ENCODE data around the gene CFAP157. TPM values are rescaled to one million over a fixed set of nuclear protein-coding genes. Genes with fewer than 3 reads are reported as not detected.
A peak's percentile ranks its signal among the peaks of the same experiment; 100 is the strongest.

Gene CFAP157
- total RNA-seq, 8 experiments from 2014 or later: 0.87 to 9.0 (median 1.9) TPM

GRCh38 chr9:127722055-127722745, 15.4 kb downstream of the CFAP157 start:
- H3K27ac ChIP-seq: no peak overlapping the region
- no peaks in the 10 kb centered on the region for H3K4me1 ChIP-seq (replicated peaks in 1 of 2)
- in situ Hi-C loops (cut with MboI; ENCODE audit: low pct_unique_long_range_greater_than_20kb in 2 of 9, low sequenced_read_pairs in 9 of 9, unreplicated experiment in 9 of 9): no loop called here
- no peak for ATAC-seq (replicated peaks in 6 of 8)
- no peak overlapping the region for H3K4me3 ChIP-seq
- 17 to 100% (median 80%) methylated on average over 1 to 3 of the region's 12 CpGs; no CpG with 5 or more reads in 3 of the 10 experiments for WGBS, 10 experiments

GRCh38 chr9:127723013-127723412, 16.2 kb downstream of the CFAP157 start:
- 87 to 96% (median 95%) methylated on average over 2 to 4 of the region's 13 CpGs; no CpG with 5 or more reads in 6 of the 10 experiments for WGBS, 10 experiments
- no peak for ATAC-seq (replicated peaks in 6 of 8)
- Histone ChIP-seq H3K27ac (no peak overlapping the region), H3K4me3 (no peak overlapping the region), H3K4me1 (replicated peaks in 1 of 2) (no peaks in the 10 kb centered on the region)
- in situ Hi-C loops (cut with MboI; ENCODE audit: low pct_unique_long_range_greater_than_20kb in 2 of 9, low sequenced_read_pairs in 9 of 9, unreplicated experiment in 9 of 9): no loop called here

DNA sequence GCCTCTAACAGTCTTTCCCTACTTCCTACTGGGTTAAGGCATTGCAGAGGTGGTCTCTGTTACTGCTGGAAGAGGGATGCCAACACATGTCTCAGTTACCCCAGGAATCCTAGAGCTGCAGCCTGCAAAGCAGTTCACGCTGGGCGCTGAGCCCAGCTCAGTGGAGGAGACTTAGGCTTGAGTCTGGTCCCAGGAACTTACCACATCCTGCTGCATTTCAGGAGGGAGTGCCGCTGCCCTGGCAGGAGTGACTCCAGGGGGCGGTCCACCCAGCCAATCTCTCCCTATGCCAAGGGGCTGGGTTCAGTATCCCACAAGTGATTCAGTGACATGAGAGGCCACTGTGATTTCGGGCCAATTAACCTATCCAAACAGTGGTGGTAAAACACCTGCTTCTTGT, 16.7 kb downstream of the CFAP157 start:
- 17 to 95% (median 88%) methylated on average over 2 to 3 of the region's 5 CpGs; no CpG with 5 or more reads in 5 of the 10 experiments for WGBS, 10 experiments
- ATAC-seq (replicated peaks in 6 of 8): peak in 1 of 8 experiments; percentile 13
- H3K27ac ChIP-seq: no peak overlapping the region
- in situ Hi-C loops (cut with MboI; ENCODE audit: low pct_unique_long_range_greater_than_20kb in 2 of 9, low sequenced_read_pairs in 9 of 9, unreplicated experiment in 9 of 9): no loop called here
- H3K4me1 ChIP-seq (replicated peaks in 1 of 2): no peaks in the 10 kb centered on the region
- no peak overlapping the region for H3K4me3 ChIP-seq

DNA sequence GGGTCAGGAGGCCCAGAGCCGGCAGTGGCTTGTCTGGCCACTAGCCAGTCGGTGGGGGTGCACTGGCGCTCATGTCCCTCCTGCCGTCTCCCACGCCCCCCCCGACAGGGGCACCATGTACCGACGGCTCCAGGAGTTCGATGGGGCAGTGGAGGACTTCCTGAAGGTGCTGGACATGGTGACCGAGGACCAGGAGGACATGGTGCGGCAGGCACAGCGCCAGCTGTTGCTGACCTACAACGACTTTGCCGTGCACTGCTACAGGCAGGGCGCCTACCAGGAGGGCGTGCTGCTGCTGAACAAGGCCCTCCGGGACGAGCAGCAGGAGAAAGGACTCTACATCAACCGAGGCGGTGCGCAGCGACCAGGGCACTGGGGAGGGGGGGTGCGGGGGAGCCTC, 17.2 kb downstream of the CFAP157 start:
- Histone ChIP-seq H3K4me3 (no peak overlapping the region), H3K27ac (no peak overlapping the region), H3K4me1 (replicated peaks in 1 of 2) (no peaks in the 10 kb centered on the region)
- no CpG with 5 or more reads among the region's 23 CpGs for WGBS, 10 experiments
- in situ Hi-C loops (cut with MboI; ENCODE audit: low pct_unique_long_range_greater_than_20kb in 2 of 9, low sequenced_read_pairs in 9 of 9, unreplicated experiment in 9 of 9): no loop called here
- no peak for ATAC-seq (replicated peaks in 6 of 8)

GRCh38 chr9:127726871-127727270, 20.1 kb downstream of the CFAP157 start:
- H3K27ac ChIP-seq: no peak overlapping the region
- H3K4me3 ChIP-seq: no peak overlapping the region
- ATAC-seq (replicated peaks in 6 of 8): no peak
- H3K4me1 ChIP-seq (replicated peaks in 1 of 2): no peaks in the 10 kb centered on the region
- in situ Hi-C loops (cut with MboI; ENCODE audit: low pct_unique_long_range_greater_than_20kb in 2 of 9, low sequenced_read_pairs in 9 of 9, unreplicated experiment in 9 of 9): loop anchor here in 1 of 9 experiments (25.0 kb wide), 1 partner anchor 140 kb away; no protein-coding TSS in a partner anchor
- WGBS, 10 experiments: 50 to 94% (median 87%) methylated on average over 2 to 3 of the region's 8 CpGs; no CpG with 5 or more reads in 7 of the 10 experiments

GRCh38 chr9:127728808-127729207, 22.0 kb downstream of the CFAP157 start:
- ATAC-seq (replicated peaks in 6 of 8): no peak
- Histone ChIP-seq H3K27ac (no peak overlapping the region), H3K4me1 (replicated peaks in 1 of 2) (no peaks in the 10 kb centered on the region), H3K4me3 (no peak overlapping the region)
- in situ Hi-C loops (cut with MboI; ENCODE audit: low pct_unique_long_range_greater_than_20kb in 2 of 9, low sequenced_read_pairs in 9 of 9, unreplicated experiment in 9 of 9): loop anchor here in 1 of 9 experiments (25.0 kb wide), 1 partner anchor 142 kb away; no protein-coding TSS in a partner anchor
- WGBS, 10 experiments: 40 to 93% methylated on average over 1 to 3 of the region's 8 CpGs; no CpG with 5 or more reads in 8 of the 10 experiments

DNA sequence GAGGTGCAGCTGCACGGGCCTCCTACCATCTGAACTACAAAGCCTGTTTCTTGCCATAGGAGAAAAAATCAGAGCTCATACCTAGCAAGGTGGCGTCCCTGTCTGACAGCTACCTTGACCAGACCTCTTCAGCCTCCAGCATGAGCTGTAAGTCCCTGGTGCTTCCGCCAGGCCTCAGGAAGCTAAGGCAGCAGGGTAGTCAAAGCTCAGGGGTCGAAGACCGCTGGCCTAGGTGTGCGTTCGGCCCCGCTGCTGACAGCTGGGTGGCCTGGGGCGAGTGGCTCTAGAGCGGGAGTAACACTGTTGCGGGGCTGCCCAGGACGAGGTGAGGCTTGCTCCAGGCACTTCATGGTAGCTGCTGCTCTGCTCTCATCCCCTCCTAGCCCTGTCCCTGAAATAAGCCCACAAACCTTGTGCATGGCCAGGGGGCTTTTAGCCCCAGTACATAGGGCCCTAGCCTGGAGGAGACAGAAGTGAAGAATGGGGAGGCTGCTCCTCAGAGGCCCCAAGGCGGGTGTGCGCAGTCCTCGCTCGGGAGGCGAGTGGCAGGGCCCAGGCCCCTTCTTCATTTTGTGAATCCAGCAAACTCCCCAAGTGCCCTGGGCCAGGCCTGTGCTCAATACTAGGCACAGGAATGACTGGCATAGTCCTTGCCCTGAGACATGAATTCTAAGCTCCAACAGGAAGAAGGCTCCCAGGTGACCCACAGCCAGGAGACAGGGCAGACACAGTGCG, 22.9 kb downstream of the CFAP157 start:
- no peak for ATAC-seq (replicated peaks in 6 of 8)
- H3K4me3 ChIP-seq: no peak overlapping the region
- peaks cover 6% of the 10 kb centered on the region in 2 donors for H3K4me1 ChIP-seq (replicated peaks in 1 of 2)
- H3K27ac ChIP-seq: no peak overlapping the region
- in situ Hi-C loops (cut with MboI; ENCODE audit: low pct_unique_long_range_greater_than_20kb in 2 of 9, low sequenced_read_pairs in 9 of 9, unreplicated experiment in 9 of 9): loop anchor here in 2 of 9 experiments (10.0 to 25.0 kb wide), 2 partner anchors 142 to 195 kb away; no protein-coding TSS in a partner anchor
- 85 to 96% (median 93%) methylated on average over 3 to 5 of the region's 18 CpGs; no CpG with 5 or more reads in 7 of the 10 experiments for WGBS, 10 experiments

DNA sequence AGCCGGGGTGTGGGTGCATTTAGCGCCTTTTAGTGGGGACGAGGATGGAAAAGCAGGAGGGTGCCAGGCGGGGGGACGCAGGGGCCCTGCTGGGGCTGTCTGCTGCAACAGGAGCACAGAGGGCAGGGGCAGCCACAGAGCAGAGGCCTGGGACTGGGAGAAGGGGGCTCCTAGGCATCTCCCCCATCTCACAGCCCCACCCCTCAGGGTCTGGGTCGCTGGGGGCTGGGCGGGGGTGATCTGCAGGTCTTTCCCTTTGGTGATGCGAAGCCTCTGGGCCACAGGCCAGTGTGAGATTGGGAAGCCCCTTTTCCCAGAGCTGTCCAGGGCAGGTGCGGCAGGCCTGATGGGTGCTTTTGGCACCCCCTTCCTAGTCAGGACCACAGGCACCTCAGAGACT, 23.5 kb downstream of the CFAP157 start:
- H3K27ac ChIP-seq: no peak overlapping the region
- 90% methylated on average over 2 of the region's 9 CpGs; no CpG with 5 or more reads in 8 of the 10 experiments for WGBS, 10 experiments
- H3K4me1 ChIP-seq (replicated peaks in 1 of 2): peaks cover 6% of the 10 kb centered on the region in 2 donors
- in situ Hi-C loops (cut with MboI; ENCODE audit: low pct_unique_long_range_greater_than_20kb in 2 of 9, low sequenced_read_pairs in 9 of 9, unreplicated experiment in 9 of 9): loop anchor here in 2 of 9 experiments (10.0 to 25.0 kb wide), 2 partner anchors 143 to 195 kb away; no protein-coding TSS in a partner anchor
- ATAC-seq (replicated peaks in 6 of 8): no peak
- no peak overlapping the region for H3K4me3 ChIP-seq

DNA sequence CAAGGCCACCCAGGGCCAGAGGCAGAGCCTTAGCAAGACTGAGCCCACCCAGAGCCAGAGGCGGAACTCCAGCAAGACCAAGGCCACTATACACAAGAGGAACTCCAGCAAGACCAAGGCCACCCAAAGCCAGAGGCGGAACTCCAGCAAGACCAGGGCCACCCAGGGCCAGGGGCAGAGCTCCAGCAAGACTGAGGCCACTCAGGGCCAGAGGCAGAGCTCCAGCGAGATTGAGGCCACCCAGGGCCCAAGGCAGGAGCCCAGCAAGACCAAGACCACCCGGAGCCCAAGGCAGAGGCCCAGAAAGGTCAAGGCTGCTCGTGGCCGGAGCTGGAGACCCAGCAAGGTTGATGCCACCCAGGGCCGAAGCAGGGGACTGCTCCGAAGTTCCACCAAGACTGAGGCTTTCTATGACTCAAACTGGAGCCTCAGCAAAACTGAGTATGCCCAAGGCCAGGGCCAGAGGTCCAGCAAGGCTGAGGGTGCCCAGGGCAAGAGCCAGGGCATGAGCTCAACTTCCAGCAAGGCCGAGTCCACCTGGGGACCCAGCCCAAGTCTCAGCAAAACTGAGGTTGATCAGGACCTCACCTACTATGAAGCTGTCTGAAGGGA, 24.1 kb downstream of the CFAP157 start:
- no peak for ATAC-seq (replicated peaks in 6 of 8)
- in situ Hi-C loops (cut with MboI; ENCODE audit: low pct_unique_long_range_greater_than_20kb in 2 of 9, low sequenced_read_pairs in 9 of 9, unreplicated experiment in 9 of 9): loop anchor here in 2 of 9 experiments (10.0 to 25.0 kb wide), 2 partner anchors 144 to 194 kb away; no protein-coding TSS in a partner anchor

GRCh38 chr9:127731938-127732337, 25.1 kb downstream of the CFAP157 start:
- in situ Hi-C loops (cut with MboI; ENCODE audit: low pct_unique_long_range_greater_than_20kb in 2 of 9, low sequenced_read_pairs in 9 of 9, unreplicated experiment in 9 of 9): loop anchor here in 2 of 9 experiments (10.0 to 25.0 kb wide), 2 partner anchors 145 to 193 kb away; no protein-coding TSS in a partner anchor
- peaks cover 14% of the 10 kb centered on the region in 2 donors for H3K4me1 ChIP-seq (replicated peaks in 1 of 2)
- H3K27ac ChIP-seq: no peak overlapping the region
- WGBS, 10 experiments: 84 to 100% (median 100%) methylated on average over 1 to 7 of the region's 16 CpGs; no CpG with 5 or more reads in 7 of the 10 experiments
- no peak overlapping the region for H3K4me3 ChIP-seq
- no peak for ATAC-seq (replicated peaks in 6 of 8)

More for the DNA sequence above, 24.1 kb downstream of the CFAP157 start:
- 60 to 100% (median 87%) methylated on average over 1 to 6 of the region's 9 CpGs; no CpG with 5 or more reads in 4 of the 10 experiments for WGBS, 10 experiments
- Histone ChIP-seq H3K4me1 (replicated peaks in 1 of 2) (peaks cover 11% of the 10 kb centered on the region in 2 donors), H3K27ac (no peak overlapping the region), H3K4me3 (no peak overlapping the region)

DNA sequence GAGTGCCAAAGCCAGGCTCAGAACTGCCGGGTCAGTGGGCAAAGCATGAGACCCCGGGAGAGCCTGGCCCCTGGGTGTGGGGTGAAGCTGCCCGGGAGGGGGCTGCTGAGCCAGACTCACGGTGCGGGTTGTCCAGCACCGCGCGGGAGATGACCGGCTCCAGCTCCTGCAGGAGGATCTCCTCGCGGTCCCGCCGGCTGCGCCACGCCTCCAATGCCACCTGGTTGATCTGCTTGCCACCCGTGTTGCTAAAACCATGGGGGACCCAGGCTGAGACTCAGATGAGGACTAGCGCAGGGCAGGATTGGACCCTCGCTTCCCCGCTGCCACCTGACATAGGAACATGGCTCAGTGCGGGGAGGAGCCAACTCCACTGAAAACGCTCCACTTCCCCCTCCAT, 25.7 kb downstream of the CFAP157 start:
- WGBS, 10 experiments: 93% methylated on average over 10 of the region's 21 CpGs; no CpG with 5 or more reads in 9 of the 10 experiments
- H3K4me3 ChIP-seq: no peak overlapping the region
- H3K27ac ChIP-seq: no peak overlapping the region
- in situ Hi-C loops (cut with MboI; ENCODE audit: low pct_unique_long_range_greater_than_20kb in 2 of 9, low sequenced_read_pairs in 9 of 9, unreplicated experiment in 9 of 9): loop anchor here in 2 of 9 experiments (10.0 to 25.0 kb wide), 2 partner anchors 145 to 192 kb away; no protein-coding TSS in a partner anchor
- ATAC-seq (replicated peaks in 6 of 8): no peak
- H3K4me1 ChIP-seq (replicated peaks in 1 of 2): peaks cover 14% of the 10 kb centered on the region in 2 donors

- no peak overlapping the region for H3K4me3 ChIP-seq
- no peak for ATAC-seq (replicated peaks in 6 of 8)
- no peak overlapping the region for H3K27ac ChIP-seq
- WGBS, 10 experiments: 78 to 100% (median 100%) methylated on average over 1 to 2 of the region's 2 CpGs; no CpG with 5 or more reads in 5 of the 10 experiments
- peaks cover 14% of the 10 kb centered on the region in 2 donors for H3K4me1 ChIP-seq (replicated peaks in 1 of 2)
- in situ Hi-C loops (cut with MboI; ENCODE audit: low pct_unique_long_range_greater_than_20kb in 2 of 9, low sequenced_read_pairs in 9 of 9, unreplicated experiment in 9 of 9): loop anchor here in 2 of 9 experiments (10.0 to 25.0 kb wide), 2 partner anchors 146 to 191 kb away; no protein-coding TSS in a partner anchor
These were observed 26.8 kb downstream of the CFAP157 start for GRCh38 chr9:127733614-127734013.
